MM.1S (cell line): ENCODE data around the gene PSORS1C1.
"Not testable (repeated sequence)": the region's sequence is repeated elsewhere in the genome, so short reads cannot be mapped to it uniquely, and the experiment has no call there.

Source experiments
- CTCF ChIP-seq: fragments of 300-600 bp; sonication (generic); IDR thresholded peaks from 2 replicates; pipeline ENCODE4 v1.5.1; 2016; ENCODE audit warnings: antibody characterized with exemption, low read length, mixed read lengths
- EZH2phosphoT487 ChIP-seq: fragments of 300-600 bp; sonication (generic); IDR thresholded peaks from 2 replicates; pipeline ENCODE4 v1.6.1; 2018; ENCODE audit warnings: antibody characterized with exemption, low read length

DNA sequence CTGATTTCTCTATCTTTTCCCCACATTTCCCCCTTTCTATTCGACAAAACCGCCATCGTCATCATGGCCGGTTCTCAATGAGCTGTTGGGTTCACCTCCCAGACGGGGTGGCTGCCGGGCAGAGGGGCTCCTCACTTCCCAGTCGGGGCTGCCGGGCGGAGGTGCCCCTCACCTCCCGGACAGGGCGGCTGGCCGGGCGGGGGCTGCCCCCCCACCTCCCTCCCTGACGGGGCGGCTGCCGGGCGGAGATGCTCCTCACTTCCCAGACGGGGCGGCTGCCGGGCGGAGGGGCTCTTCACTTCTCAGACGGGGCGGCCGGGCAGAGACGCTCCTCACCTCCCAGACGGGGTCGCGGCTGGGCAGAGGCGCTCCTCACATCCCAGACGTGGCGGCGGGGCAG is 47.6 kb upstream of the PSORS1C1 start:
- not testable (repeated sequence) for TF ChIP-seq CTCF, EZH2phosphoT487
